ENCODE data around the gene BCAS3.

The BCAS3 gene

DNA sequence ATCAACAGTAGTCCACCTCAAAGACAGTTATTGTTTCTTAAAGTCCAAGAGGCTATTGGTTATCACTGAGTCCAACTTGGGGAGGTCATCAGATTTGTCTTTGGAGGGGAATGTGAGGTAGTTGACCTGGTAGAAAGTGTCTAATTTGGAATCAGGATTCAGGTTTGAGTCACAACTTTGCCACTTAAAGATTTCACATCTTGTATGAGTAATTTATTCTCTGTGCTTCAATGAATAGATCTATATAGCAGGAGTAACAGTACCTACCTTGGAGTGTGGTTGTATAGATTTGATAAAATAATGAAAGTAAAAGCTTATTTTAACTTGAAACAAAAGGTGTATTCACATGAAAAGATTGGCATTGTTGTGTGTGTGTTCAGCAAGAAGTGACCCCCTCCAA lies 602.7 kb downstream of the BCAS3 start:
- H3K36me3 ChIP-seq (ENCODE audit: insufficient read depth, low read length), result no peaks in the 10 kb centered on the region
- H3K79me2 ChIP-seq (ENCODE audit: insufficient read depth, low read length), result no peaks in the 10 kb centered on the region
- no peak overlapping the region for H2AFZ ChIP-seq (ENCODE audit: low read length)
- no peak overlapping the region for H3K9ac ChIP-seq (ENCODE audit: low read length)
- TF ChIP-seq, protein P1, sequence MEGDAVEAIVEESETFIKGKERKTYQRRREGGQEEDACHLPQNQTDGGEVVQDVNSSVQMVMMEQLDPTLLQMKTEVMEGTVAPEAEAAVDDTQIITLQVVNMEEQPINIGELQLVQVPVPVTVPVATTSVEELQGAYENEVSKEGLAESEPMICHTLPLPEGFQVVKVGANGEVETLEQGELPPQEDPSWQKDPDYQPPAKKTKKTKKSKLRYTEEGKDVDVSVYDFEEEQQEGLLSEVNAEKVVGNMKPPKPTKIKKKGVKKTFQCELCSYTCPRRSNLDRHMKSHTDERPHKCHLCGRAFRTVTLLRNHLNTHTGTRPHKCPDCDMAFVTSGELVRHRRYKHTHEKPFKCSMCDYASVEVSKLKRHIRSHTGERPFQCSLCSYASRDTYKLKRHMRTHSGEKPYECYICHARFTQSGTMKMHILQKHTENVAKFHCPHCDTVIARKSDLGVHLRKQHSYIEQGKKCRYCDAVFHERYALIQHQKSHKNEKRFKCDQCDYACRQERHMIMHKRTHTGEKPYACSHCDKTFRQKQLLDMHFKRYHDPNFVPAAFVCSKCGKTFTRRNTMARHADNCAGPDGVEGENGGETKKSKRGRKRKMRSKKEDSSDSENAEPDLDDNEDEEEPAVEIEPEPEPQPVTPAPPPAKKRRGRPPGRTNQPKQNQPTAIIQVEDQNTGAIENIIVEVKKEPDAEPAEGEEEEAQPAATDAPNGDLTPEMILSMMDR (IDR thresholded peaks at IDR 0.05; ENCODE audit: low read length), result no peak
- TF ChIP-seq EZH2 (IDR thresholded peaks at IDR 0.05; ENCODE audit: borderline replicate concordance, low read length), result no peak
- H3K4me1 ChIP-seq (ENCODE audit: insufficient read depth, low read length, severe bottlenecking), result peaks cover 14% of the 10 kb centered on the region
- H3K9me2 ChIP-seq (ENCODE audit: low read depth, low read length), result no peaks in the 10 kb centered on the region
- H3K27me3 ChIP-seq (ENCODE audit: insufficient read depth, low read length), result no peaks in the 10 kb centered on the region
- H3K9me3 ChIP-seq (ENCODE audit: low read length), result peaks cover 2% of the 10 kb centered on the region; the same call in 1 of the 2 replicates
- H3K4me2 ChIP-seq (ENCODE audit: low read length), result no peak overlapping the region
- no peak overlapping the region for H3K4me3 ChIP-seq (ENCODE audit: low read depth, low read length, poor library complexity, severe bottlenecking)
- no peaks in the 10 kb centered on the region for H3F3A ChIP-seq (ENCODE audit: insufficient read depth, low read length)
- no peak overlapping the region for H3K27ac ChIP-seq (ENCODE audit: low read depth, low read length, poor library complexity, severe bottlenecking)
- H4K20me1 ChIP-seq (ENCODE audit: insufficient read depth, low read length), result no peaks in the 10 kb centered on the region

DNA sequence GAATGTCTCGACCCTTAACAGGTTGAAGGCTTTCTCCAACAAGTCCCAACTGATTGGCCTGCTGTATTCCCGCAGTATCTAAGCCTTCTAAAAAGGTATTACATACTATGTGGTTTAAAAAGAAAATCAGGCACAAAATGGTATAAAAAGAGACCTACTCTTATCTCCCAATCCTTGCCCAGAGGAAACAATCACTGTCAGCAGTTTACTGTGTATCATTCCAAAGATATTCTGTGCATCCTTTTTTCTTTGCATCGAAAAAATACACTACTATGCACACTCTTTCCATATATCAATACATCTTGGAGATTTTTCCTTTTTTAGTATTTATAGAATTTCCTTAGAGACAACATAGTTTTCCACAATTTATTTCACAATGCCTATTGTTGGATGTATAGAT lies 603.2 kb downstream of the BCAS3 start:
- H3K27ac ChIP-seq (ENCODE audit: low read depth, low read length, poor library complexity, severe bottlenecking), result no peak overlapping the region
- H3K4me3 ChIP-seq (ENCODE audit: low read depth, low read length, poor library complexity, severe bottlenecking), result no peak overlapping the region
- H3K4me2 ChIP-seq (ENCODE audit: low read length), result no peak overlapping the region
- no peaks in the 10 kb centered on the region for H3K79me2 ChIP-seq (ENCODE audit: insufficient read depth, low read length)
- H3K27me3 ChIP-seq (ENCODE audit: insufficient read depth, low read length), result no peaks in the 10 kb centered on the region
- no peaks in the 10 kb centered on the region for H3K36me3 ChIP-seq (ENCODE audit: insufficient read depth, low read length)
- no peaks in the 10 kb centered on the region for H4K20me1 ChIP-seq (ENCODE audit: insufficient read depth, low read length)
- peaks cover 14% of the 10 kb centered on the region for H3K4me1 ChIP-seq (ENCODE audit: insufficient read depth, low read length, severe bottlenecking)
- no peak for TF ChIP-seq EZH2 (IDR thresholded peaks at IDR 0.05; ENCODE audit: borderline replicate concordance, low read length)
- TF ChIP-seq, protein P1 (IDR thresholded peaks at IDR 0.05; ENCODE audit: low read length), result no peak
- H3K9me2 ChIP-seq (ENCODE audit: low read depth, low read length), result no peaks in the 10 kb centered on the region
- H2AFZ ChIP-seq (ENCODE audit: low read length), result no peak overlapping the region
- no peaks in the 10 kb centered on the region for H3F3A ChIP-seq (ENCODE audit: insufficient read depth, low read length)
- peaks cover 2% of the 10 kb centered on the region; the same call in 1 of the 2 replicates for H3K9me3 ChIP-seq (ENCODE audit: low read length)
- H3K9ac ChIP-seq (ENCODE audit: low read length), result no peak overlapping the region

DNA sequence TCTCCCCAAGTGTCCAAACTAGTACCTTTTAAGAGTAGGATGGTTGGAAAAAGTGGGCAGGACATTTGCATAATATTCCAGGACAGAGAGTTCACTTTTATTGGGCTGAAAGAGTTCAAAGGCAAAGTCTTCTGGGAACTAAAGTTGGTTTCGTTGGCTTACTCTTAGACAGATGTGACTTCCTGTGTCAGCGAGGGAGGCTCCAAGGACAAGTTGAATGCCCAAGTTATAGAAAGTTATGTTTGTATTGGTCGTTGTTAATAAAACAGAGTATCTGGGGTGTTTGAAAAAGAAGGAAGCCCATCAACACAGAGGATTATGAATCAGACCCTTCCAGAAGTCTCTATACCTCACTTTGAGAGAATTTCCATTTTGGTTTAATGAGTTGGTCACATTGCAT lies 604.7 kb downstream of the BCAS3 start:
- no peak overlapping the region for H3K4me3 ChIP-seq (ENCODE audit: low read depth, low read length, poor library complexity, severe bottlenecking)
- H3K9me2 ChIP-seq (ENCODE audit: low read depth, low read length), result no peaks in the 10 kb centered on the region
- no peak overlapping the region for H3K4me2 ChIP-seq (ENCODE audit: low read length)
- no peaks in the 10 kb centered on the region for H3K79me2 ChIP-seq (ENCODE audit: insufficient read depth, low read length)
- no peaks in the 10 kb centered on the region for H4K20me1 ChIP-seq (ENCODE audit: insufficient read depth, low read length)
- H2AFZ ChIP-seq (ENCODE audit: low read length), result no peak overlapping the region
- peaks cover 14% of the 10 kb centered on the region for H3K4me1 ChIP-seq (ENCODE audit: insufficient read depth, low read length, severe bottlenecking)
- no peak overlapping the region for H3K9ac ChIP-seq (ENCODE audit: low read length)
- H3F3A ChIP-seq (ENCODE audit: insufficient read depth, low read length), result no peaks in the 10 kb centered on the region
- no peaks in the 10 kb centered on the region for H3K27me3 ChIP-seq (ENCODE audit: insufficient read depth, low read length)
- no peaks in the 10 kb centered on the region for H3K36me3 ChIP-seq (ENCODE audit: insufficient read depth, low read length)
- H3K9me3 ChIP-seq (ENCODE audit: low read length), result peaks cover 2% of the 10 kb centered on the region; the same call in 1 of the 2 replicates
- TF ChIP-seq EZH2 (IDR thresholded peaks at IDR 0.05; ENCODE audit: borderline replicate concordance, low read length), result no peak
- no peak overlapping the region for H3K27ac ChIP-seq (ENCODE audit: low read depth, low read length, poor library complexity, severe bottlenecking)

DNA sequence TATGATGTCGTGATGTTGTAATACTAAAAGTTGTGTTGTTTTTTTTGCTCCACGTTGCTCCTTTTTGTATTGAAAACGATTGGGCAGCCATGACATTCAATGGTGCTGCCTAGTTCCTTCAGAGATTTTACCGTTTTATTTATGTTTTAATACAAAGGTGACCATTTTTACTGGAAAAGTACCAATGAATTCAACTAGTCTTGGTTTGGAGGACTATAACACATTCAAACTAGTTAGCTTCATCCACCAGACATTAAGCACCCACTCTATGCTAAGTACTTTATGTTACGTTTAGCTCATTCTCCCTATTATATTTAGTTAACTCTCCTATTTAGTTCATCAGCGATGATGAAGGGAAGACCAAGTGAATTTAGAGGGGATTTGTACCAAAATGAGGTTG lies 605.4 kb downstream of the BCAS3 start:
- H3K79me2 ChIP-seq (ENCODE audit: insufficient read depth, low read length), result no peaks in the 10 kb centered on the region
- peaks cover 14% of the 10 kb centered on the region for H3K4me1 ChIP-seq (ENCODE audit: insufficient read depth, low read length, severe bottlenecking)
- H3K4me3 ChIP-seq (ENCODE audit: low read depth, low read length, poor library complexity, severe bottlenecking), result no peak overlapping the region
- H3K9me2 ChIP-seq (ENCODE audit: low read depth, low read length), result no peaks in the 10 kb centered on the region
- H3F3A ChIP-seq (ENCODE audit: insufficient read depth, low read length), result no peaks in the 10 kb centered on the region
- no peaks in the 10 kb centered on the region for H4K20me1 ChIP-seq (ENCODE audit: insufficient read depth, low read length)
- no peak for TF ChIP-seq EZH2 (IDR thresholded peaks at IDR 0.05; ENCODE audit: borderline replicate concordance, low read length)
- TF ChIP-seq, protein P1 (IDR thresholded peaks at IDR 0.05; ENCODE audit: low read length), result no peak
- no peak overlapping the region for H3K9ac ChIP-seq (ENCODE audit: low read length)
- no peaks in the 10 kb centered on the region for H3K27me3 ChIP-seq (ENCODE audit: insufficient read depth, low read length)
- no peak overlapping the region for H2AFZ ChIP-seq (ENCODE audit: low read length)
- no peaks in the 10 kb centered on the region for H3K9me3 ChIP-seq (ENCODE audit: low read length)
- H3K4me2 ChIP-seq (ENCODE audit: low read length), result no peak overlapping the region
- no peaks in the 10 kb centered on the region for H3K36me3 ChIP-seq (ENCODE audit: insufficient read depth, low read length)
- no peak overlapping the region for H3K27ac ChIP-seq (ENCODE audit: low read depth, low read length, poor library complexity, severe bottlenecking)

Measured in OCI-LY1 (cell line).